Upper lobe of left lung (tissue), 4 donors: ENCODE results near the gene MAPK8.

Source experiments
- CTCF ChIP-seq, 6 experiments: fragments of 450-650 bp in 4 of 6; fragments of 200-600 bp in 2 of 6; sonication (generic) in 2 of 6; IDR thresholded peaks; one replicate each; pipeline ENCODE4 v1.5.1; 2016 to 2019; ENCODE audit warnings: antibody characterized with exemption in 6 of 6
- POLR2A ChIP-seq, 4 donors: fragments of 450-650 bp; IDR thresholded peaks; one replicate each; pipeline ENCODE4 v1.5.1; 2016 to 2017; ENCODE audit warnings: antibody characterized with exemption in 4 of 4, mild to moderate bottlenecking in 2 of 4
- POLR2AphosphoS5 ChIP-seq, 2 donors: sonication (generic); formaldehyde crosslinking; IDR thresholded peaks; one replicate each; pipeline ENCODE4 v1.5.1; 2017; ENCODE audit warnings: antibody characterized with exemption in 2 of 2

GRCh38 chr10:48468866-48469511 is 162.5 kb downstream of the MAPK8 start:
- TF ChIP-seq CTCF (IDR thresholded peaks at IDR 0.05) (no peak), POLR2A (IDR thresholded peaks at IDR 0.05) (no peak), POLR2AphosphoS5 (IDR thresholded peaks at IDR 0.05) (no peak)
